HG02840 (cell line): Measurements from ENCODE around the gene TRDN.

Experiments used
- ATAC-seq: cut with Tn5 transposase; IDR thresholded peaks from one replicate; pipeline ENCODE4 v1.9.1; 2021; ENCODE audit warnings: mild to moderate bottlenecking, moderate library complexity, moderate number of reproducible peaks; ENCODE audit not compliant: unreplicated experiment, low FRiP score

The TRDN gene

GRCh38 chr6:123434186-123434585 is 202.6 kb downstream of the TRDN start:
- ATAC-seq, result no peak

- ATAC-seq, result no peak
These were observed 205.8 kb downstream of the TRDN start for GRCh38 chr6:123430970-123431369.

DNA sequence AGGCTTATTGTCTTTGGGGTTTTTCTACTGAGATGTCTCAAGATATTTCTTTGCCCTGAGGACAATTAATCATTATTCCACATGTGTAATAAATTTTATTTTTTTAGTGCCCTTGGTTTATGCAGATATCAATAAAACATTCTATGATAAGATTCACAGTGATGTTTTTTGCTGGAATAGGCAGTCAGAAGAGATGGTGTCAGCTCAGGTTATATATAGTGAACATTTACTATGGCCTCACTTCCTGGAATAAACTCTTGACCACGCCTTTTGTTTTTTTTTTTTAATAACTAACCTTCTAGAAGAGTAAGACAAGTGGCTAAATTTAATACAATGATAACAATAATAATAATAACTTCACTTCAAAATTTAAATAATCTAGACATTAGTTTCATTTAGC is 209.7 kb downstream of the TRDN start:
- no peak for ATAC-seq

- ATAC-seq, result no peak
These were observed 213.6 kb downstream of the TRDN start for GRCh38 chr6:123423130-123423529.

DNA sequence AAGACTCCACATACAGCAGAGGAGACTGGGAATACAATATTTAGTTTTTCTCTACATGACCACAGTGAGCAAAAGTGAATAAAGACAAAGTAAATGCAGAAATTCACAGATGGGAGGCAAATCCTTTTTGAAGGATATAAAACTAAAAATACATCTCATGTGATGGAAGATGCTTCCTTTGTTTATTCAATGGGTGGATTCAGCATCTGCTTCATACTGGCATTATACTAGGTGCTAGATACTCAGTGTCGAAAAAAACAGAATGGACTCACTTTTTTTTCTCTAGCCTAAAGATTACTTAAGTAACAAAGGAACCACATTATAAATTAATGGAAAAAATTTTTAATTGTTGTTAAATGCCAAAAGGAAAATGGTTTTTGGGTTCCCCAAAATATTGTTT is 216.2 kb downstream of the TRDN start:
- no peak for ATAC-seq

GRCh38 chr6:123418071-123418470 is 218.7 kb downstream of the TRDN start:
- no peak for ATAC-seq

GRCh38 chr6:123417535-123417934 is 219.2 kb downstream of the TRDN start:
- ATAC-seq, result no peak

- peak; percentile 89 for ATAC-seq
These were observed 220.8 kb downstream of the TRDN start for GRCh38 chr6:123415844-123416468.

DNA sequence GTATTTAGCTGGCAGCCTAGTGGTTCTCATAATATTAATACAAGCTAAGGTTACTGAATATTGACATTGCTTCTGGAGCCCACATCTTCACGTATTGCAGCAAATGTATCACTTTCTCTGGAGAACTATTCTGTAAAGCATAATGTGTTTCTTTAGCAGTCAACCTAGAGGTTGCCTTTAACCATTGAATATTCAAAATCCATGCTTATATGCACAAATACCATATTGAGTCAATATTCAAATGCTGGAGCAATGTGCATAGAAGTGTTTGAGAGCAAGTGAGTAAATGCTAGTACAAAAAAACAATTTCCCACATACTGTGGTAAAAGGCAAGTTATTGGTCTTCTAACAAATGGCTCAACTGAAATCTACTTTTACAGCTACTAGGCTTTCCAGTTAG is 231.8 kb downstream of the TRDN start:
- ATAC-seq, result no peak

- peak; percentile 77 for ATAC-seq
These were observed 234.7 kb downstream of the TRDN start for GRCh38 chr6:123402052-123402451.

DNA sequence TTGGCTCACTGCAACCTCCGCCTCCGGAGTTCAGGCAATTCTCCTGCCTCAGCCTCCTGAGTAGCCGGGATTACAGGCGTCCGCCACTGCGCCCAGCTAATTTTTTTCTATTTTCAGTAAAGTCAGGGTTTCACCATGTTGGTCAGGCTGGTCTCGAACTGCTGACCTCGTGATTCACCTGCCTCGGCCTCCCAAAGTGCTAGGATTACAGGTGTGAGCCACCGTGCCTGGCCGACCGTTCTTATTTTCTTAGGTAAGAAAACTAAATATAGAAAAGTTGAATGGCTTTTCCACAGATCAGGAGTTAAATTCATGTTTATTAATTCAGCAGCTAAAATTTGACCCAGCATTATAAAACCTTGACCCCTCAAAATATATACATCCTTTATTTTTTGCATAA is 238.7 kb downstream of the TRDN start:
- no peak for ATAC-seq

- no peak for ATAC-seq
These were observed 243.4 kb downstream of the TRDN start for GRCh38 chr6:123393331-123393730.

GRCh38 chr6:123383718-123384117 is 253.0 kb downstream of the TRDN start:
- ATAC-seq, result no peak

GRCh38 chr6:123380257-123380656 is 256.5 kb downstream of the TRDN start:
- no peak for ATAC-seq

DNA sequence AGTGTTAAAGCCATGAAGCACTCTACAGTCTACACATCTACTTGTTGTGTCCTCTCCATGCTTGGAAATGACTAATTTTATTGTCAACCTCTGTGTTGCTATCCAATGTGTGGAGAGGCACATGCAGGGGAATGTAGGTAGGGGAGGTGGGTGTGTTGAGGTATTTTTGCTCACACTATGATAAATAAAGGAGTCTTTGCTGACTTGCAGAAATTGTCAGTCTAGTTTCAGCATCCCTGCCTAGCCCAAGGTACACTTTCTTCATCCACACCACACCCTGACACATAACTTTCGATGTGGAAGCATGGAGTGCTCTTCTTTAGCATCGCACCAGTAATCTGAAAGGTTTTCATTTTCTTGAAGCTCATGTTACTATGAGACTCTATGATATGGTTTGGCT is 264.0 kb downstream of the TRDN start:
- ATAC-seq, result no peak

GRCh38 chr6:123363912-123364311 is 272.8 kb downstream of the TRDN start:
- no peak for ATAC-seq

GRCh38 chr6:123360359-123360758 is 276.4 kb downstream of the TRDN start:
- ATAC-seq, result no peak

GRCh38 chr6:123352705-123353104 is 284.0 kb downstream of the TRDN start:
- no peak for ATAC-seq

DNA sequence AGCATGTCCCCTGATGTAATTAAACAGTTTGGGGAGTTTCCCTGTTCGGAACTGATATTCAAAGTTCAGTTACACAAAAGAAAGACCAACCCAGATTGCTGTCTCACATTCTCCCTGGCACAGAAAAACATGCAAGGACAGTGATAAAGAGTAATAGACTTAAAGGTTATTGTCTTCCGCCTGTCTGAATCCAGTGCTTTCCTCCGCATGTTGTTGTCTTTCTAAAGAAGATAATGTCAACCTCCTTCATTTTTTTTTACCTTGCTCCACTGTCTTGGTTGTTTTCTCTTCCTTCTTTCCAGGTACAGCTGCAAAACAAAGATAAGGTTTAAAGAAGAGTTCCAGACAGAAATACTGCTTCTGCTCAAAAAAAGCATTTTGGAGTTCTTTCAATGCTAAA is 284.5 kb downstream of the TRDN start:
- ATAC-seq, result no peak

GRCh38 chr6:123343836-123344235 is 292.9 kb downstream of the TRDN start:
- no peak for ATAC-seq

GRCh38 chr6:123338394-123338793 is 298.4 kb downstream of the TRDN start:
- no peak for ATAC-seq

GRCh38 chr6:123333000-123333756 is 303.6 kb downstream of the TRDN start:
- ATAC-seq, result no peak
